A549 treated with GW870086 at 1 μM for 4 hours (cell line): ENCODE measurements around the gene MMP12. TPM values are rescaled to one million over a fixed set of nuclear protein-coding genes. Genes with fewer than 3 reads are reported as not detected.

Experiments
- total RNA-seq: library from RNA; stranded (reverse); fragments of 200-300 nt; extraction: Qiagen RNA extraction; gene quantifications from 5 replicates; pipeline ENCODE4 v1.2.3, GENCODE V29; 2022; ENCODE audit warnings: low read depth

The MMP12 gene
- 0.07 to 0.09 TPM in 2 of 5 replicates, not detected in the others for total RNA-seq

DNA sequence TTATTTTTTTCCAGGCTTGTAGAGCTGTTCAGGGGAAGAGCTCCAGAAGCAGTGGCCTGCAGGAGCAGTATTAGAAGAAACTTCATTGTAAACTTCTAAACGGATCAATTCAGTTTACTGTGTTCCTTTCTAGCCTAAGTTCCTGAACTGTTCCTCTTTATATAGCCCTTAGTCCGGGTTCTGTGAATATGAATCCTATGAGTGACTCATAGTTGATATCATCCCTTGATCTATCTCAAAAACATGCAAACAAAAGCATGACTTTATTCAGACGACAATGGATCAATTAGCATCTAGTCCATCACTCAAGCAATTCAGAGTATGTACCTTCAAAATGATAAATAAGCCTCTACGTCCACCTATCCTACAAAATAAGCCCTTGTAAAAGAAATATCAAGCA, at the start of gene MMP12:
Gene MMP12, minus strand, starts transcription at position 131 of the 400 bp plus-strand sequence. Its CDS starts 45 bp downstream, at position 86.

DNA sequence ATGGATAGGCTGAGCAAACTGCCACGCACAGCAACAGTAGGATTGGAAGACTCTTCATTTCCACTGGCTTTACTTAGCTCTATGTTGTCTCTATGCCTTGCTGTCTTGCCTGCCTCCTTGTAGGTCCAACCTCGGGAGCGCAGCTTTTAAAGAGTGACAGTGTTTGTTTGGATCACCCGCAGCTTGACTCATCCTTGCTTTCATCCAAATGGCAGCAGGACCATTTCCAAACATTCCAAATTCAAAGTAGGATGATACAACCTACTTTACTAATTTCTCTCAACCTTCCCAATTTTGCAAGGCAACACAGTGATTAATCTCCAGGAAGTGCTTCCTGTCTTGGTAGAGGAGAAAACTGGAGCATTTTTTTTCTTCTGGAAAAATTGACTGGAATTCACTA, 31.3 kb downstream of the MMP12 start, which contains the start of gene MMP3:
Gene MMP3, minus strand, starts transcription at position 121 of the 400 bp plus-strand sequence. Its CDS starts 63 bp downstream, at position 58.

Other genes with a start within 250 kb of the MMP12 start
- not detected in 5 replicates for gene MMP20, start 249.7 kb downstream of the MMP12 start, total RNA-seq
- not detected in 5 replicates for gene MMP27, start 169.2 kb downstream of the MMP12 start, total RNA-seq
- gene MMP8, start 150.0 kb downstream of the MMP12 start, total RNA-seq: not detected in 5 replicates
- gene MMP10, start 94.4 kb downstream of the MMP12 start, total RNA-seq: 0.53 to 2.1 TPM (median 0.98 TPM) in 5 replicates
- gene MMP1, start 76.8 kb downstream of the MMP12 start, total RNA-seq: 0.42 to 1.5 TPM (median 0.73 TPM) in 5 replicates
- 0.17 to 0.28 TPM in 2 of 5 replicates, not detected in the others for gene MMP3, start 31.4 kb downstream of the MMP12 start, total RNA-seq
- not detected in 5 replicates for gene MMP13, start 80.8 kb upstream of the MMP12 start, total RNA-seq
- 63.5 to 68.2 TPM (median 64.5 TPM) in 5 replicates for gene DCUN1D5, start 217.2 kb upstream of the MMP12 start, total RNA-seq
- gene DYNC2H1, start 234.4 kb upstream of the MMP12 start, total RNA-seq: 5.9 to 6.9 TPM (median 6.7 TPM) in 5 replicates